Sigmoid colon (tissue), 4 donors: ENCODE results near the gene NBDY.

Experiments used
- EP300 ChIP-seq, 4 donors: sonication (generic); formaldehyde crosslinking; IDR thresholded peaks; one replicate each; pipeline ENCODE4 v1.6.1; 2017; ENCODE audit warnings: antibody characterized with exemption in 4 of 4
- POLR2A ChIP-seq, 2 donors: fragments of 450-650 bp; IDR thresholded peaks; one replicate each; pipeline ENCODE4 v1.6.1; 2016; ENCODE audit warnings: antibody characterized with exemption in 2 of 2, mild to moderate bottlenecking in 2 of 2, moderate library complexity in 2 of 2
- TF ChIP-seq, protein P1 (sequence below), 4 experiments: fragments of 450-650 bp in 3 of 4; fragments of 200-600 bp in 1 of 4; IDR thresholded peaks; one replicate each; pipeline ENCODE4 v1.5.1; 2016 to 2019; ENCODE audit warnings: antibody characterized with exemption in 4 of 4, mild to moderate bottlenecking in 3 of 4, moderate library complexity in 2 of 4

DNA sequence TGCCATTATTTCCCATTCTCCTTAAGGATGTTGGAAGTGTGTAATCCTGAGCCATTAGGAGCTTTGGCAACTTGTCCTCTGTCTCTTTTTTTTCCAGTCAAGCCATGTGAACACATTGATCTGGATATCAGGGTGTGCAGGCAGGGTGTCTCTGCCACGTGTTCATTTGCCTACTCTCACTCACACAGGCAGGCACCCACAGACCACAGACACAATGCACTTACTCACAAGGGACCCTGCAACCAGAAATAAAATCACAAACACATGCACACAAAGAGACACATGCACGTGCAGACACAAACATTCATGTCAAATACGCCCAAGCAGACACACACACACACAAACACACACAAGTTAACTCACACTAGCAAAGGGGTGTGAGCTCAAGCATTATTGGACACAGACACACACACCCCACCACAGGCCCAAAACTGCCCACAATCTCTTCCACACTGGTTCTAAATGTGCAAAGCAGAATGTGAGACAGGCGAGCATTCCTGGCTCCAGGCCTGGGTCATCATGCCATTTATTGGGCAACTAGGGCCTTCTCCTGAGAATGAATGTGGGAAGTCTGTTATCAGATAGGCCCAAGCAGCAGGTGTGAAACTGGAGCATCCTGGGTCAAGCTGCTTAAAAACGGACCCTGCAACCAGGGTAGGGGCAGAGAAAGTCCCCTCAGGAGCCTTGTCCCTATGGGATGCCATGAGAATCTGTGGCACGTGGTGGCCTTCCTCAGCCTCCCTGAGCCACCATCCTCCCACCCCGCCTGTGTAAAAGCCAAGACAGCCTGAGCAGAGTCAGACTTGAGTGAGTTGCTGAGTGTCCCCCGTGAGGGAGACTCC, 63.4 kb downstream of the NBDY start:
- no peak for TF ChIP-seq EP300 (IDR thresholded peaks at IDR 0.05)
- TF ChIP-seq POLR2A (IDR thresholded peaks at IDR 0.05), result no peak
- TF ChIP-seq, protein P1, sequence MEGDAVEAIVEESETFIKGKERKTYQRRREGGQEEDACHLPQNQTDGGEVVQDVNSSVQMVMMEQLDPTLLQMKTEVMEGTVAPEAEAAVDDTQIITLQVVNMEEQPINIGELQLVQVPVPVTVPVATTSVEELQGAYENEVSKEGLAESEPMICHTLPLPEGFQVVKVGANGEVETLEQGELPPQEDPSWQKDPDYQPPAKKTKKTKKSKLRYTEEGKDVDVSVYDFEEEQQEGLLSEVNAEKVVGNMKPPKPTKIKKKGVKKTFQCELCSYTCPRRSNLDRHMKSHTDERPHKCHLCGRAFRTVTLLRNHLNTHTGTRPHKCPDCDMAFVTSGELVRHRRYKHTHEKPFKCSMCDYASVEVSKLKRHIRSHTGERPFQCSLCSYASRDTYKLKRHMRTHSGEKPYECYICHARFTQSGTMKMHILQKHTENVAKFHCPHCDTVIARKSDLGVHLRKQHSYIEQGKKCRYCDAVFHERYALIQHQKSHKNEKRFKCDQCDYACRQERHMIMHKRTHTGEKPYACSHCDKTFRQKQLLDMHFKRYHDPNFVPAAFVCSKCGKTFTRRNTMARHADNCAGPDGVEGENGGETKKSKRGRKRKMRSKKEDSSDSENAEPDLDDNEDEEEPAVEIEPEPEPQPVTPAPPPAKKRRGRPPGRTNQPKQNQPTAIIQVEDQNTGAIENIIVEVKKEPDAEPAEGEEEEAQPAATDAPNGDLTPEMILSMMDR (IDR thresholded peaks at IDR 0.05), result no peak
